ENCODE results near the gene DDRGK1.

DNA sequence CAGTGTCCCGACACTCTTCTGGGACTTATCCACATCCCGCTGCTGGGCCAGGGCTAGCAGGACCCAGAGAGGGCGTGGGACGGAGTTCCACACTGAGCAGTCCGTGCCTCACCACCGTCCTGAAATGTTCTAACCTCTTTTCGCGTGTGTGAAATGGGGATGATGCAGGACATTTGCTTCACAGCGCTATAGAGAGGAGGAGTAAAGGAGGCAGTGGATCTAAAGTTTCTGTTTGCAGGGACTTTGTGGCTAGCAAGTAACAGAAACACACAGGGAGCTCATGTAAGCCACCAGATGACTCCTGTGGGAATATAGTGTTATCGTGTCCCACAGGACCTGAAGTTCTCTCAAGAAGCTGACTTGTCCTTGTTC lies 5.5 kb upstream of the DDRGK1 start:
- no peak for TF ChIP-seq GATA3 (IDR thresholded peaks at IDR 0.05; ENCODE audit: low read depth, low read length)
- no peak for TF ChIP-seq GATA2 (IDR thresholded peaks at IDR 0.05; ENCODE audit: low read depth, low read length)
